Measurements from ENCODE around the gene TTLL11.

The TTLL11 gene

GRCh38 chr9:121949364-121949763, 143.7 kb downstream of the TTLL11 start:
- peaks cover 2 to 10% of the 10 kb centered on the region in 2 donors for H3K36me3 ChIP-seq (ENCODE audit: control insufficient read depth in 2 of 2, insufficient read depth in 2 of 2, low read length in 2 of 2)
- no peaks in the 10 kb centered on the region for H3K27me3 ChIP-seq (ENCODE audit: control insufficient read depth in 1 of 2, insufficient read depth in 2 of 2, low read length in 2 of 2)
- no peak overlapping the region for H3K9ac ChIP-seq (ENCODE audit: low read length in 2 of 2)
- H3K4me1 ChIP-seq (ENCODE audit: control insufficient read depth, insufficient read depth, low read length): no peaks in the 10 kb centered on the region
- H3K4me3 ChIP-seq (ENCODE audit: low read length in 2 of 2): no peak overlapping the region
- no peak overlapping the region for H3K27ac ChIP-seq (ENCODE audit: low read length)
- no peaks in the 10 kb centered on the region for H3K9me3 ChIP-seq (ENCODE audit: control insufficient read depth in 2 of 2, low read length in 2 of 2)

DNA sequence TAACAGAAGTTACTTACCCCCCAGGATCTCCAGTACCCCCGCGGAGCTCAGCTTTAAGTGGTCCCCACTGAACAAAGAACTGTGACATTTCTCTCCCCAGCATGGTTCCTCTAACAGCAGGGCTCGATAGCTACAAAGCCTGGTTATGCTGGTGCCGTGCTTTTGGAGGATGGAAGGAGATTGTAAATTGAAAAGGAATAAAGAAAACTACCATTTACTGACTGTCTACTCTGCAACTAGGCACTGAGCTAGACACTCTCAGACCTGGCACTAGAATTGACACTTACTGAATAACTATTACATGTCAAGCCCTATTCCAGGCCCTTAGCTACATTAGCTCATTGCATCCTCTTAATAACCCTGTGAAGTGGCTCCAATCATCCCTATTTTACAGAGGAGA, 145.3 kb downstream of the TTLL11 start:
- H3K4me3 ChIP-seq (ENCODE audit: low read length in 2 of 2): no peak overlapping the region
- H3K27me3 ChIP-seq (ENCODE audit: control insufficient read depth in 1 of 2, insufficient read depth in 2 of 2, low read length in 2 of 2): no peaks in the 10 kb centered on the region
- H3K36me3 ChIP-seq (ENCODE audit: control insufficient read depth in 2 of 2, insufficient read depth in 2 of 2, low read length in 2 of 2): peaks cover 2 to 10% of the 10 kb centered on the region in 2 donors
- no peaks in the 10 kb centered on the region for H3K9me3 ChIP-seq (ENCODE audit: control insufficient read depth in 2 of 2, low read length in 2 of 2)
- no peak overlapping the region for H3K9ac ChIP-seq (ENCODE audit: low read length in 2 of 2)
- no peaks in the 10 kb centered on the region for H3K4me1 ChIP-seq (ENCODE audit: control insufficient read depth, insufficient read depth, low read length)
- H3K27ac ChIP-seq (ENCODE audit: low read length): no peak overlapping the region

GRCh38 chr9:121946465-121946864, 146.6 kb downstream of the TTLL11 start:
- no peak overlapping the region for H3K9ac ChIP-seq (ENCODE audit: low read length in 2 of 2)
- H3K4me3 ChIP-seq (ENCODE audit: low read length in 2 of 2): no peak overlapping the region
- no peak overlapping the region for H3K27ac ChIP-seq (ENCODE audit: low read length)
- no peaks in the 10 kb centered on the region for H3K27me3 ChIP-seq (ENCODE audit: control insufficient read depth in 1 of 2, insufficient read depth in 2 of 2, low read length in 2 of 2)
- H3K9me3 ChIP-seq (ENCODE audit: control insufficient read depth in 2 of 2, low read length in 2 of 2): no peaks in the 10 kb centered on the region
- H3K36me3 ChIP-seq (ENCODE audit: control insufficient read depth in 2 of 2, insufficient read depth in 2 of 2, low read length in 2 of 2): peaks cover 2 to 10% of the 10 kb centered on the region in 2 donors
- no peaks in the 10 kb centered on the region for H3K4me1 ChIP-seq (ENCODE audit: control insufficient read depth, insufficient read depth, low read length)

DNA sequence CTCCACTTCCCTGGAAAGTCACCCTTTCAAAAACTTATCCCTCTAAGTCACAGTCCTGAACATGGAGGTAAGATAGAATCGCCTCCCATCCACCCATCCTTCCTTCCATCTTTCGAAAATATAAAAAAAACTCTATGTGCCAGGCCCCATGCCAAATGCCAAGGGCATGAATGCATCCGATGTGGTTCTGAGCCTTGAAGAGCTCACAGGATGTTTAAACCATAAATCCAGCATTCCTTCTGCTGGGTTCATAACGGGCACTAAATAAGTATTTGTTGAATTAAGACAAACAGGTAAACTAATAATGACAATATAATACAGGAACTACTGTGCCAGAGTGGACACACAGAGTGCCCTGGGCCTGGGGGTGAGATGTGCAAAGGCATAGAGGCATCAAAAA, 147.3 kb downstream of the TTLL11 start:
- no peak overlapping the region for H3K27ac ChIP-seq (ENCODE audit: low read length)
- H3K9ac ChIP-seq (ENCODE audit: low read length in 2 of 2): no peak overlapping the region
- no peaks in the 10 kb centered on the region for H3K27me3 ChIP-seq (ENCODE audit: control insufficient read depth in 1 of 2, insufficient read depth in 2 of 2, low read length in 2 of 2)
- no peak overlapping the region for H3K4me3 ChIP-seq (ENCODE audit: low read length in 2 of 2)
- no peaks in the 10 kb centered on the region for H3K4me1 ChIP-seq (ENCODE audit: control insufficient read depth, insufficient read depth, low read length)
- peaks cover 2 to 10% of the 10 kb centered on the region in 2 donors for H3K36me3 ChIP-seq (ENCODE audit: control insufficient read depth in 2 of 2, insufficient read depth in 2 of 2, low read length in 2 of 2)
- no peaks in the 10 kb centered on the region for H3K9me3 ChIP-seq (ENCODE audit: control insufficient read depth in 2 of 2, low read length in 2 of 2)

DNA sequence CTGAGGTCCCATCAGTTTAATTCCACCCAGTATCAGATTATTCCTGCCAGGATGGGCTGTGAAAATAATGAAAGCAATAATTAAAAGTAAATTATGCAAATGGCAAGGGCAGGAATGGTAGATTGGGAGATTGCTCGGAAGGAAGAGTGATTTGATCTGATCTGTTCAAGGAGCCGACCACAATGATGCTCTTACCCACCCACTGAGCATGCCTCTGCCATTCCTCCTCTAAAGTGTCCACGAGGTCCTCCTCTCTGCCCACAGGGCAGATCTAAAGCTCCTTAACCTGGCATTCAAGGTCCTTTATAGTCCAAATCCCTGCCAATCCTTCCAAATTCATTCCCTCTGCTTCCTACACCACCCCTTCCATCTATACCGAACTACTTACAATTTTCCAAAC, 147.8 kb downstream of the TTLL11 start:
- no peak overlapping the region for H3K27ac ChIP-seq (ENCODE audit: low read length)
- H3K27me3 ChIP-seq (ENCODE audit: control insufficient read depth in 1 of 2, insufficient read depth in 2 of 2, low read length in 2 of 2): no peaks in the 10 kb centered on the region
- no peaks in the 10 kb centered on the region for H3K9me3 ChIP-seq (ENCODE audit: control insufficient read depth in 2 of 2, low read length in 2 of 2)
- H3K4me3 ChIP-seq (ENCODE audit: low read length in 2 of 2): no peak overlapping the region
- H3K36me3 ChIP-seq (ENCODE audit: control insufficient read depth in 2 of 2, insufficient read depth in 2 of 2, low read length in 2 of 2): peaks cover 2 to 10% of the 10 kb centered on the region in 2 donors
- no peaks in the 10 kb centered on the region for H3K4me1 ChIP-seq (ENCODE audit: control insufficient read depth, insufficient read depth, low read length)
- H3K9ac ChIP-seq (ENCODE audit: low read length in 2 of 2): no peak overlapping the region

GRCh38 chr9:121944711-121945191, 148.4 kb downstream of the TTLL11 start:
- no peaks in the 10 kb centered on the region for H3K27me3 ChIP-seq (ENCODE audit: control insufficient read depth in 1 of 2, insufficient read depth in 2 of 2, low read length in 2 of 2)
- no peaks in the 10 kb centered on the region for H3K4me1 ChIP-seq (ENCODE audit: control insufficient read depth, insufficient read depth, low read length)
- no peak overlapping the region for H3K27ac ChIP-seq (ENCODE audit: low read length)
- H3K9ac ChIP-seq (ENCODE audit: low read length in 2 of 2): no peak overlapping the region
- H3K36me3 ChIP-seq (ENCODE audit: control insufficient read depth in 2 of 2, insufficient read depth in 2 of 2, low read length in 2 of 2): peaks cover under 1 to 10% of the 10 kb centered on the region in 2 donors
- H3K9me3 ChIP-seq (ENCODE audit: control insufficient read depth in 2 of 2, low read length in 2 of 2): no peaks in the 10 kb centered on the region
- no peak overlapping the region for H3K4me3 ChIP-seq (ENCODE audit: low read length in 2 of 2)

DNA sequence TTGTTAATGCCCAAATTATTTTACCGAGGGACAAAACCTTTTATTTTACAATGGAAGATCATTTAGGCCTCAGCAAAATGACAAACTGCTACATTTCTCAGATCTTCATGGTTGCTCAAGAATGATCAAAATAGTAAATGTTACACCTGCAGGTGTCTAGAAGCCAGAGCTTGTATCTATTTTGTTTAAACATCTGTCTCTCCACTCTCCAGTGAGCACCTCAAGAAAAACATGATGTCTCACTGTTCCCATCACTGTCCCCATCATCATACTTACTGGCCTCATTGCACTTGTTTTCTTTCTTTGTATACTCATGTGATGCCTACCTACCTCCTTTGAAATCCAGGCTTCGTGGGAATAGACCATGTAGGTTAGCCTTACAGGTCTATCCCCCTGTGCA, 149.6 kb downstream of the TTLL11 start:
- no peaks in the 10 kb centered on the region for H3K4me1 ChIP-seq (ENCODE audit: control insufficient read depth, insufficient read depth, low read length)
- H3K36me3 ChIP-seq (ENCODE audit: control insufficient read depth in 2 of 2, insufficient read depth in 2 of 2, low read length in 2 of 2): peaks cover 0 to 7% of the 10 kb centered on the region in 2 donors
- H3K27me3 ChIP-seq (ENCODE audit: control insufficient read depth in 1 of 2, insufficient read depth in 2 of 2, low read length in 2 of 2): no peaks in the 10 kb centered on the region
- no peak overlapping the region for H3K4me3 ChIP-seq (ENCODE audit: low read length in 2 of 2)
- no peak overlapping the region for H3K27ac ChIP-seq (ENCODE audit: low read length)
- H3K9ac ChIP-seq (ENCODE audit: low read length in 2 of 2): no peak overlapping the region
- H3K9me3 ChIP-seq (ENCODE audit: control insufficient read depth in 2 of 2, low read length in 2 of 2): no peaks in the 10 kb centered on the region

DNA sequence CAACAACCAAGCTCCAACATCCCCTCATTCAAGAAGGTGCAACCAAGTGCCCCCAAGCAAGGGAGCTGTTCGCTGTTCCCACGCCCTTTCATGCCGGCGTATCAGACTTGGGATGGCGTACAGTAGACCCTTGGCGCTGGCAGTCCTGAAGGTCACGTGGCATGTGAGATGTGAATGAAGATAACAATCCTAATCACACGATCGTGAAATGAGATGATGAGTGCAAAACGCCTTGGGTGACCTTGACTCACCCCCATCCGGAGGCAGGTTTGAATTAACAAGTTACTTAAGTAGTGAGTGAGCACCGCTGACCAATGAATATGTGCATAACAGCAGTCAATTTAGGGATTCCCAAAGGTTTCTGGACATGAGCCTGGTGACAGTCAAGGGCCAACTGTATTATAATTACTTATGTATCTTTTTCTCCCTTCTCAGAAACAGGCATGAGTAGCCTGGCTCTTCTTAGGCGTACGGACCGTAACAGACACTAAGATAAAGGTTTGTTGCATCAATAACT, 150.2 kb downstream of the TTLL11 start:
- Histone ChIP-seq H3K36me3 (ENCODE audit: control insufficient read depth in 2 of 2, insufficient read depth in 2 of 2, low read length in 2 of 2) (peaks cover 0 to 6% of the 10 kb centered on the region in 2 donors), H3K9me3 (ENCODE audit: control insufficient read depth in 2 of 2, low read length in 2 of 2) (no peaks in the 10 kb centered on the region), H3K4me1 (ENCODE audit: control insufficient read depth, insufficient read depth, low read length) (no peaks in the 10 kb centered on the region), H3K4me3 (ENCODE audit: low read length in 2 of 2) (no peak overlapping the region), H3K9ac (ENCODE audit: low read length in 2 of 2) (no peak overlapping the region), H3K27me3 (ENCODE audit: control insufficient read depth in 1 of 2, insufficient read depth in 2 of 2, low read length in 2 of 2) (no peaks in the 10 kb centered on the region), H3K27ac (ENCODE audit: low read length) (no peak overlapping the region)

GRCh38 chr9:121942313-121942712, 150.8 kb downstream of the TTLL11 start:
- no peak overlapping the region for H3K27ac ChIP-seq (ENCODE audit: low read length)
- H3K4me1 ChIP-seq (ENCODE audit: control insufficient read depth, insufficient read depth, low read length): no peaks in the 10 kb centered on the region

DNA sequence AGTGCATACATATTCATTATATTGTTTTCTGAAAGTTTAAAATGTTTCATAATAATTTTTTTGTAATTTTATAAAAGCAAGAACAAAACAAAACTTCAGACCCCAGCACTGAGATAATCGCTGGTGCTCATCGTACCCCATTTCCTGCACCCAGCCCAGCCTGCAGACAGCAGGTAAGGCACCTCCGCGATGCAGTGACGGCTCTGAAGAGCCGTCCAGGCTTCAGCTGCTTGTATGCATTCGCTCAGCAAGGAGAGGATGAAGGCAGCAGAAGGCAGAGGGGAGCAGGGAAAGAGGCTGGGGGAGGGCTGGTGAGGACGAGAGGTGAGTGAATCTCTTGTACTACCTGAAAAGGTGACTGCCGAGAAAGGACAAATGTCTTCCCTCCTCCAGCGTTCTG, 153.5 kb downstream of the TTLL11 start:
- no peaks in the 10 kb centered on the region for H3K27me3 ChIP-seq (ENCODE audit: control insufficient read depth in 1 of 2, insufficient read depth in 2 of 2, low read length in 2 of 2)
- no peaks in the 10 kb centered on the region for H3K4me1 ChIP-seq (ENCODE audit: control insufficient read depth, insufficient read depth, low read length)
- H3K4me3 ChIP-seq (ENCODE audit: low read length in 2 of 2): no peak overlapping the region
- H3K36me3 ChIP-seq (ENCODE audit: control insufficient read depth in 2 of 2, insufficient read depth in 2 of 2, low read length in 2 of 2): peaks cover 0 to 2% of the 10 kb centered on the region in 2 donors
- no peak overlapping the region for H3K27ac ChIP-seq (ENCODE audit: low read length)
- H3K9ac ChIP-seq (ENCODE audit: low read length in 2 of 2): no peak overlapping the region
- H3K9me3 ChIP-seq (ENCODE audit: control insufficient read depth in 2 of 2, low read length in 2 of 2): no peaks in the 10 kb centered on the region

More at GRCh38 chr9:121942313-121942712, 150.8 kb downstream of the TTLL11 start:
- H3K4me3 ChIP-seq (ENCODE audit: low read length in 2 of 2): no peak overlapping the region
- no peaks in the 10 kb centered on the region for H3K27me3 ChIP-seq (ENCODE audit: control insufficient read depth in 1 of 2, insufficient read depth in 2 of 2, low read length in 2 of 2)
- H3K9ac ChIP-seq (ENCODE audit: low read length in 2 of 2): no peak overlapping the region
- H3K36me3 ChIP-seq (ENCODE audit: control insufficient read depth in 2 of 2, insufficient read depth in 2 of 2, low read length in 2 of 2): peaks cover 0 to 6% of the 10 kb centered on the region in 2 donors
- no peaks in the 10 kb centered on the region for H3K9me3 ChIP-seq (ENCODE audit: control insufficient read depth in 2 of 2, low read length in 2 of 2)

GRCh38 chr9:121938621-121939020, 154.5 kb downstream of the TTLL11 start:
- Histone ChIP-seq H3K27ac (ENCODE audit: low read length) (no peak overlapping the region), H3K9ac (ENCODE audit: low read length in 2 of 2) (no peak overlapping the region), H3K4me3 (ENCODE audit: low read length in 2 of 2) (no peak overlapping the region), H3K9me3 (ENCODE audit: control insufficient read depth in 2 of 2, low read length in 2 of 2) (no peaks in the 10 kb centered on the region), H3K4me1 (ENCODE audit: control insufficient read depth, insufficient read depth, low read length) (no peaks in the 10 kb centered on the region), H3K36me3 (ENCODE audit: control insufficient read depth in 2 of 2, insufficient read depth in 2 of 2, low read length in 2 of 2) (no peaks in the 10 kb centered on the region), H3K27me3 (ENCODE audit: control insufficient read depth in 1 of 2, insufficient read depth in 2 of 2, low read length in 2 of 2) (no peaks in the 10 kb centered on the region)
